Gastrocnemius medialis (tissue), 4 donors: ENCODE measurements around the gene ADD3.

ENCODE experiments used
- POLR2A ChIP-seq, 2 donors: fragments of 450-650 bp; IDR thresholded peaks; one replicate each; pipeline ENCODE4 v1.6.1; 2017; ENCODE audit warnings: antibody characterized with exemption in 2 of 2, mild to moderate bottlenecking in 2 of 2, moderate library complexity in 2 of 2
- TF ChIP-seq, protein P1 (sequence below), 5 experiments: fragments of 450-650 bp in 3 of 5; fragments of 200-600 bp in 2 of 5; sonication (generic) in 2 of 5; IDR thresholded peaks in 4 of 5; conservative IDR thresholded peaks in 1 of 5; 1 replicate in 4 of 5; 2 replicates in 1 of 5; pipeline ENCODE4 v1.5.1; 2016 to 2019; ENCODE audit warnings: antibody characterized with exemption in 5 of 5, mild to moderate bottlenecking in 3 of 5, moderate library complexity in 3 of 5

DNA sequence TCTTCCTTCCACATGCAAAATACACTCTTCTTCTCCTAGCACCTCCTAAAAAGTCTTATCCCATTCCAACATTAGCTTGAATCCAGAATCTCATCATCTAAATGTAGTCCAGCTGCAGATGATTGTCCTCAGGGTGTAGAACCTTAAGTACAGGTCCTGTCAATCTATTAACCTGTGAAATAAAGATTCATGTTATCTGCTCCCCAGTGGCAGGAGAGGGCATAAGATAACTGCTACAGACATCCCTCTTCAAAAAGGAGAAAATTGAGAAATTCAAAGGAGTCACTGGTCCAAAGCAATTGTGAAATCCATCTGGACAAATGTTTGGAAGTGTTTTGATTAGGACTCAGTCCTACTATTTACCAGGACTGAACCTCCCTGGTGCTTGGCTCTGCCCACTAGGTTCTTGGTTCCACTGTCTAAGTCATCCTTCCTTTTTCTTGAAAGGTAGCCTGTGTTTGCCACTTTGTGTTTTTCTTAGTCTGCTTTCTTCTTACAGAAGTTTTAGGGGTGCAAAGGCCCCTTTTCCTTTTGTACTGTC lies 96.2 kb downstream of the ADD3 start:
- TF ChIP-seq, protein P1, sequence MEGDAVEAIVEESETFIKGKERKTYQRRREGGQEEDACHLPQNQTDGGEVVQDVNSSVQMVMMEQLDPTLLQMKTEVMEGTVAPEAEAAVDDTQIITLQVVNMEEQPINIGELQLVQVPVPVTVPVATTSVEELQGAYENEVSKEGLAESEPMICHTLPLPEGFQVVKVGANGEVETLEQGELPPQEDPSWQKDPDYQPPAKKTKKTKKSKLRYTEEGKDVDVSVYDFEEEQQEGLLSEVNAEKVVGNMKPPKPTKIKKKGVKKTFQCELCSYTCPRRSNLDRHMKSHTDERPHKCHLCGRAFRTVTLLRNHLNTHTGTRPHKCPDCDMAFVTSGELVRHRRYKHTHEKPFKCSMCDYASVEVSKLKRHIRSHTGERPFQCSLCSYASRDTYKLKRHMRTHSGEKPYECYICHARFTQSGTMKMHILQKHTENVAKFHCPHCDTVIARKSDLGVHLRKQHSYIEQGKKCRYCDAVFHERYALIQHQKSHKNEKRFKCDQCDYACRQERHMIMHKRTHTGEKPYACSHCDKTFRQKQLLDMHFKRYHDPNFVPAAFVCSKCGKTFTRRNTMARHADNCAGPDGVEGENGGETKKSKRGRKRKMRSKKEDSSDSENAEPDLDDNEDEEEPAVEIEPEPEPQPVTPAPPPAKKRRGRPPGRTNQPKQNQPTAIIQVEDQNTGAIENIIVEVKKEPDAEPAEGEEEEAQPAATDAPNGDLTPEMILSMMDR (IDR thresholded peaks at IDR 0.05 in 4 of 5, conservative IDR thresholded peaks at IDR 0.05 in 1 of 5): no peak
- no peak for TF ChIP-seq POLR2A (IDR thresholded peaks at IDR 0.05)
